IMR-90 (cell line): Measurements from ENCODE around the gene TMC1. TPM values are rescaled to one million over a fixed set of nuclear protein-coding genes. Genes with fewer than 3 reads are reported as not detected.

Experiments used
- ATAC-seq: fragments of 200-7000 bp; cut with Tn5 transposase; 2 replicates; pipeline ENCODE4 v1.9.1; 2020; ENCODE audit warnings: low read depth, mild to moderate bottlenecking, moderate library complexity
- BruUV-seq: library from RNA; stranded (reverse); fragments of 400-500 nt; replicated peaks from 2 replicates; lab custom pipeline; 2021; lab: Mats Ljungman, UMichigan
- CTCF ChIA-PET: fragments of 300-600 bp; formaldehyde crosslinking; extraction: SDS; loops from one replicate; lab custom pipeline; 2021; ENCODE audit warnings: antibody characterized with exemption; lab: Yijun Ruan, JAX
- POLR2A ChIA-PET: fragments of 300-600 bp; sonication (Branson Sonifier 250); formaldehyde crosslinking; loops from one replicate; lab custom pipeline; 2022; ENCODE audit warnings: antibody characterized with exemption; ENCODE audit not compliant: unreplicated experiment; lab: Charles Lee
- DNase-seq: peaks from one replicate; pipeline ENCODE4 v3.0.0; 2013
- H2AFZ ChIP-seq: replicated peaks from 2 replicates; pipeline ENCODE3; 2013; ENCODE audit warnings: low read length, mild to moderate bottlenecking; ENCODE audit not compliant: poor library complexity
- H2AK5ac ChIP-seq: 2 replicates; pipeline ENCODE4 v1.6.1; 2013; ENCODE audit warnings: low read depth, low read length, inconsistent platforms
- H2AK9ac ChIP-seq: replicated peaks from 2 replicates; pipeline ENCODE3; 2013; ENCODE audit warnings: mild to moderate bottlenecking, low read depth, low read length, moderate library complexity; ENCODE audit not compliant: poor library complexity
- H2BK120ac ChIP-seq: 2 replicates; pipeline ENCODE4 v1.6.1; 2013; ENCODE audit warnings: low read depth, low read length, inconsistent platforms
- H2BK15ac ChIP-seq: 3 replicates; pipeline ENCODE4 v1.6.1; 2013; ENCODE audit warnings: low read depth, low read length, inconsistent platforms
- H2BK20ac ChIP-seq: 2 replicates; pipeline ENCODE4 v1.6.1; 2013; ENCODE audit warnings: low read depth, mild to moderate bottlenecking, inconsistent platforms, low read length, moderate library complexity
- H2BK5ac ChIP-seq: 2 replicates; pipeline ENCODE4 v1.6.1; 2013; ENCODE audit warnings: mild to moderate bottlenecking, low read depth, low read length, inconsistent platforms; ENCODE audit not compliant: poor library complexity, severe bottlenecking
- H3K14ac ChIP-seq: replicated peaks from 2 replicates; pipeline ENCODE4 v1.6.1; 2013; ENCODE audit warnings: low read depth, low read length, inconsistent platforms
- H3K18ac ChIP-seq: 2 replicates; pipeline ENCODE4 v1.6.1; 2013; ENCODE audit warnings: low read depth, low read length, control low read depth
- H3K23ac ChIP-seq: 2 replicates; pipeline ENCODE4 v1.6.1; 2013; ENCODE audit warnings: low read depth, low read length, inconsistent platforms
- H3K27ac ChIP-seq: 2 replicates; pipeline ENCODE4 v1.5.1; 2013; ENCODE audit warnings: mild to moderate bottlenecking, control low read depth, low read length; ENCODE audit not compliant: insufficient read depth
- H3K27me3 ChIP-seq: 2 replicates; pipeline ENCODE4 v1.6.1; 2013; ENCODE audit warnings: low read length; ENCODE audit not compliant: control insufficient read depth, insufficient read depth
- H3K36me3 ChIP-seq: 2 replicates; pipeline ENCODE4 v1.6.1; 2013; ENCODE audit warnings: low read length, mixed read lengths; ENCODE audit not compliant: control insufficient read depth, insufficient read depth
- H3K4ac ChIP-seq: 2 replicates; pipeline ENCODE4 v1.6.1; 2013; ENCODE audit warnings: low read depth, low read length, inconsistent platforms
- H3K4me1 ChIP-seq: 2 replicates; pipeline ENCODE4 v1.6.1; 2013; ENCODE audit warnings: low read length, mixed read lengths; ENCODE audit not compliant: control insufficient read depth, insufficient read depth
- H3K4me2 ChIP-seq: 2 replicates; pipeline ENCODE4 v1.6.1; 2013; ENCODE audit warnings: low read depth, mild to moderate bottlenecking, control low read depth, low read length, moderate library complexity
- H3K4me3 ChIP-seq: 2 replicates; pipeline ENCODE4 v1.5.1; 2013; ENCODE audit warnings: low read depth, mild to moderate bottlenecking, control low read depth, low read length, moderate library complexity; ENCODE audit not compliant: insufficient read depth
- H3K56ac ChIP-seq: 2 replicates; pipeline ENCODE4 v1.6.1; 2013; ENCODE audit warnings: low read length, inconsistent platforms; ENCODE audit not compliant: insufficient read depth; ENCODE audit errors: extremely low read depth
- H3K79me1 ChIP-seq, 2 experiments: 2 replicates each; pipeline ENCODE4 v1.6.1; 2013; ENCODE audit warnings: low read length in 2 of 2, inconsistent platforms in 1 of 2, low read depth in 1 of 2
- H3K9ac ChIP-seq: 2 replicates; pipeline ENCODE4 v1.6.1; 2013; ENCODE audit warnings: low read depth, low read length, control low read depth
- H3K9me1 ChIP-seq: 2 replicates; pipeline ENCODE4 v1.6.1; 2013; ENCODE audit warnings: low read length, inconsistent platforms; ENCODE audit not compliant: insufficient read depth
- H3K9me3 ChIP-seq: 2 replicates; pipeline ENCODE4 v1.6.1; 2013; ENCODE audit warnings: low read length; ENCODE audit not compliant: control insufficient read depth, insufficient read depth
- H4K20me1 ChIP-seq: 2 replicates; pipeline ENCODE4 v1.6.1; 2013; ENCODE audit warnings: low read length, inconsistent platforms; ENCODE audit not compliant: insufficient read depth
- H4K5ac ChIP-seq: 2 replicates; pipeline ENCODE4 v1.6.1; 2013; ENCODE audit warnings: mild to moderate bottlenecking, low read depth, low read length, control low read depth
- H4K8ac ChIP-seq, 2 experiments: 2 replicates each; pipeline ENCODE4 v1.6.1; 2013; ENCODE audit warnings: low read depth in 2 of 2, low read length in 2 of 2, control low read depth in 1 of 2, inconsistent platforms in 1 of 2
- H4K91ac ChIP-seq: 2 replicates; pipeline ENCODE4 v1.6.1; 2013; ENCODE audit warnings: low read depth, low read length, inconsistent platforms; ENCODE audit not compliant: insufficient read depth
- BHLHE40 ChIP-seq: fragments of 150-350 bp; IDR thresholded peaks from 2 replicates; pipeline ENCODE4 v1.6.1; 2016; ENCODE audit warnings: mild to moderate bottlenecking, low read depth, low read length
- CEBPB ChIP-seq: IDR thresholded peaks from 2 replicates; pipeline ENCODE4 v1.6.1; 2012; ENCODE audit warnings: low read depth, low read length, improper control_type of control experiment
- CHD1 ChIP-seq: IDR thresholded peaks from 2 replicates; pipeline ENCODE4 v1.6.1; 2012; ENCODE audit warnings: low read depth, low read length, improper control_type of control experiment
- CTCF ChIP-seq: conservative IDR thresholded peaks from 2 replicates; pipeline ENCODE4 v1.5.1; 2012; ENCODE audit warnings: mild to moderate bottlenecking, low read depth, low read length, improper control_type of control experiment
- ELK1 ChIP-seq: fragments of 150-350 bp; IDR thresholded peaks from 2 replicates; pipeline ENCODE4 v1.6.1; 2016; ENCODE audit warnings: low read depth, mild to moderate bottlenecking, low read length, moderate library complexity, borderline replicate concordance
- FOS ChIP-seq: fragments of 150-350 bp; IDR thresholded peaks from 2 replicates; pipeline ENCODE4 v1.6.1; 2016; ENCODE audit warnings: low read depth, low read length
- MAFK ChIP-seq: IDR thresholded peaks from 2 replicates; pipeline ENCODE4 v1.6.1; 2012; ENCODE audit warnings: low read depth, low read length, improper control_type of control experiment
- MXI1 ChIP-seq: IDR thresholded peaks from 2 replicates; pipeline ENCODE4 v1.6.1; 2012; ENCODE audit warnings: low read depth, mild to moderate bottlenecking, low read length, moderate library complexity, borderline replicate concordance
- RAD21 ChIP-seq: IDR thresholded peaks from 2 replicates; pipeline ENCODE4 v1.6.1; 2012; ENCODE audit warnings: low read length, improper control_type of control experiment
- RCOR1 ChIP-seq: IDR thresholded peaks from 2 replicates; pipeline ENCODE4 v1.6.1; 2012; ENCODE audit warnings: mild to moderate bottlenecking, low read length, improper control_type of control experiment; ENCODE audit not compliant: insufficient replicate concordance
- RFX5 ChIP-seq: IDR thresholded peaks from 2 replicates; pipeline ENCODE4 v1.8.0; 2012; ENCODE audit warnings: low read depth, mild to moderate bottlenecking, low read length, moderate library complexity
- SMC3 ChIP-seq: fragments of 150-350 bp; IDR thresholded peaks from 2 replicates; pipeline ENCODE4 v1.6.1; 2016; ENCODE audit warnings: low read depth, mild to moderate bottlenecking, antibody characterized with exemption, low read length, moderate library complexity
- USF2 ChIP-seq: fragments of 150-350 bp; IDR thresholded peaks from 2 replicates; pipeline ENCODE4 v1.6.1; 2017; ENCODE audit warnings: mild to moderate bottlenecking, antibody characterized with exemption, low read length, low read depth
- WGBS, 2 experiments: methylation state at CpG; one replicate each; pipeline versions ENCODE4 v1.1.5 to v1.1.7; 2013; ENCODE audit warnings: missing lambda C conversion rate in 2 of 2; ENCODE audit not compliant: insufficient read length in 1 of 2; ENCODE audit errors: extremely low coverage in 2 of 2; 5-methylcytosine and 5-hydroxymethylcytosine counted together
- dilution Hi-C: fragments of 300-500 bp; cut with HindIII; formaldehyde crosslinking; loops from one replicate; pipeline ENCODE4 v1.14.3; 2018; ENCODE audit warnings: low sequenced_read_pairs; ENCODE audit not compliant: unreplicated experiment
- in situ Hi-C: fragments of 300-500 bp; cut with MboI; formaldehyde crosslinking; loops from 3 replicates; pipeline ENCODE4 v1.14.3; 2019; ENCODE audit warnings: low sequenced_read_pairs, inconsistent platforms, mixed read lengths
- intact Hi-C: fragments of 100-400 bp; cut with micrococcal nuclease; formaldehyde crosslinking; loops from 2 replicates; pipeline ENCODE4 v1.10.0; 2022
- polyA plus RNA-seq, 3 experiments: library from polyadenylated mRNA; depleted of rRNA; stranded (reverse); fragments of >200 nt; gene quantifications; 2 replicates each; pipeline ENCODE4 v1.2.3, GENCODE V29; 2012; ENCODE audit warnings: low replicate concordance in 1 of 3
- total RNA-seq: library from RNA; depleted of rRNA; stranded (reverse); fragments of >200 nt; gene quantifications from 2 replicates; pipeline ENCODE4 v1.2.3, GENCODE V29; 2012

The TMC1 gene
- total and polyA plus RNA-seq, 2 of the 4 experiments (the other 2 are of a cell fraction): not detected

GRCh38 chr9:72826996-72827949 is 305.9 kb downstream of the TMC1 start:
- Histone ChIP-seq H3K4me2 (no peak overlapping the region), H3K79me1 (no peaks in the 10 kb centered on the region), H3K14ac (no peak overlapping the region), H3K56ac (no peak overlapping the region), H2BK15ac (no peak overlapping the region), H3K9me1 (no peaks in the 10 kb centered on the region), H2BK20ac (no peak overlapping the region), H2AK9ac (no peak overlapping the region), H4K8ac (no peak overlapping the region), H3K9ac (no peak overlapping the region), H3K9me3 (no peaks in the 10 kb centered on the region), H4K91ac (no peak overlapping the region), H2BK5ac (no peak overlapping the region), H3K36me3 (no peaks in the 10 kb centered on the region), H3K27me3 (no peaks in the 10 kb centered on the region; the same call in 1 of the 2 replicates), H3K23ac (no peak overlapping the region), H2AFZ (no peak overlapping the region), H4K5ac (no peak overlapping the region), H3K4me3 (no peak overlapping the region), H3K27ac (no peak overlapping the region), H3K4me1 (no peaks in the 10 kb centered on the region), H3K4ac (no peak overlapping the region), H2BK120ac (no peak overlapping the region), H3K18ac (no peak overlapping the region), H4K20me1 (no peaks in the 10 kb centered on the region), H2AK5ac (no peak overlapping the region)
- WGBS, 2 experiments: no CpG with 5 or more reads among the region's 7 CpGs
- TF ChIP-seq RFX5 (no peak), CHD1 (no peak), CTCF (no peak), ELK1 (no peak), RCOR1 (no peak), USF2 (no peak), FOS (no peak), RAD21 (no peak), MAFK (no peak), CEBPB (no peak), MXI1 (no peak), BHLHE40 (no peak), SMC3 (no peak)
- dilution Hi-C loops (no loop called here), intact Hi-C loops (no loop called here), in situ Hi-C loops (loop anchor here (5.0 to 10.0 kb wide), 2 partner anchors 545 to 782 kb away; no protein-coding TSS in a partner anchor)
- ChIA-PET POLR2A (no interaction called here), CTCF (no interaction called here)
- no TSS peak for BruUV-seq
- DNase-seq (no peak), ATAC-seq (no peak)
